GM13976 (cell line): ENCODE data around the gene CDIPT.

ENCODE experiments used
- DNase-seq: peaks from one replicate; pipeline ENCODE4 v3.0.0; 2012; ENCODE audit warnings: low spot score
- in situ Hi-C: fragments of 300-500 bp; cut with MboI; formaldehyde crosslinking; loops from one replicate; pipeline ENCODE4 v1.12.0; 2022; ENCODE audit warnings: low sequenced_read_pairs, mixed read lengths, inconsistent platforms; ENCODE audit not compliant: unreplicated experiment
- TF ChIP-seq, protein P1 (sequence below): IDR thresholded peaks from 2 replicates; pipeline ENCODE4 v1.5.1; 2012; ENCODE audit warnings: borderline replicate concordance, mild to moderate bottlenecking; ENCODE audit not compliant: insufficient read depth; ENCODE audit errors: extremely low read depth, missing control alignments, control extremely low read depth

CDIPT gene

DNA sequence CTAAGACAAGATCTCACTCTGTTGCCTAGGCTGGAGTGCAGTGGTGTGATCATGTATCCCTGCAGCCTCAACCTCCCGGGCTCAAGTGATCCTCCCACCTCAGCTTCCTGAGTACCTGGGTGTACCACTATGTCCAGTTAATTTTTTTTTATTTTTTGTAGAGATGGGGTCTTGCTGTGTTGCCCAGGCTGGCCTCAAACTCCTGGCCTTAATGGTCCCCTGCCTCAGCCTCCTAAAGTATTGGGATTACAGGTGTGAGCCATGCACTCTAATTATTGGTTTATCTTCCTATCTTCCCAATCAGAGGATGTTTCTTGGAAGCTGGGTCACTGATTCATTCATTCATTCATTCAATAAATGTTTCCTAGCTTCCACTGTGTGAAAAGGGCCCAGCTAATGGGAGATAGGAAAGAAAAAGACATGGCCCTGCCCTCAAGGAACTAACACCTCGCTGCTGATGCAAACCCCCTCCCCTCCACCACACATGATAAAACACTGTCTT, 45.7 kb upstream of the CDIPT start:
- DNase-seq = no peak
- TF ChIP-seq, protein P1, sequence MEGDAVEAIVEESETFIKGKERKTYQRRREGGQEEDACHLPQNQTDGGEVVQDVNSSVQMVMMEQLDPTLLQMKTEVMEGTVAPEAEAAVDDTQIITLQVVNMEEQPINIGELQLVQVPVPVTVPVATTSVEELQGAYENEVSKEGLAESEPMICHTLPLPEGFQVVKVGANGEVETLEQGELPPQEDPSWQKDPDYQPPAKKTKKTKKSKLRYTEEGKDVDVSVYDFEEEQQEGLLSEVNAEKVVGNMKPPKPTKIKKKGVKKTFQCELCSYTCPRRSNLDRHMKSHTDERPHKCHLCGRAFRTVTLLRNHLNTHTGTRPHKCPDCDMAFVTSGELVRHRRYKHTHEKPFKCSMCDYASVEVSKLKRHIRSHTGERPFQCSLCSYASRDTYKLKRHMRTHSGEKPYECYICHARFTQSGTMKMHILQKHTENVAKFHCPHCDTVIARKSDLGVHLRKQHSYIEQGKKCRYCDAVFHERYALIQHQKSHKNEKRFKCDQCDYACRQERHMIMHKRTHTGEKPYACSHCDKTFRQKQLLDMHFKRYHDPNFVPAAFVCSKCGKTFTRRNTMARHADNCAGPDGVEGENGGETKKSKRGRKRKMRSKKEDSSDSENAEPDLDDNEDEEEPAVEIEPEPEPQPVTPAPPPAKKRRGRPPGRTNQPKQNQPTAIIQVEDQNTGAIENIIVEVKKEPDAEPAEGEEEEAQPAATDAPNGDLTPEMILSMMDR = no peak
- in situ Hi-C loops = no loop called here

DNA sequence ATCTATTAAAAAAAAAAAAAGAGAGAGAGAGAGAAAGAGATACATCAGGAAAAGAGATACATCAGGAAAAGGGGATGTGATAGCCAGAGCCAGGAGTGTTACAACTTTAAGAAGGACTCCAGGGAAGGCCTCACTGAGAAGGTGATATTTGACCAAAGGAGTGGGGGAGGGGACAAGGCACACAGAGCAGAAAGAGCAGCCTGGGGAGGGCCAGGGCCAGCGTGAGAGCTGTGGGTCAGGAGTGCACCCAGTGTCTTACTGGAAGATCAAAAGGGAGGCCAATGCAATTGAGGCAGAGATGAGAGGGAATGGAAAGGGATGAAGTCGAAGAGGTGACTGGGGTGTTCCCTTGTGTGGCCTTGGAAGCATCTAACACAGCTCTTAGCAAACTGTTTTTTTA, 44.9 kb upstream of the CDIPT start:
- DNase-seq = no peak
- TF ChIP-seq, protein P1 = no peak
- in situ Hi-C loops = no loop called here

DNA sequence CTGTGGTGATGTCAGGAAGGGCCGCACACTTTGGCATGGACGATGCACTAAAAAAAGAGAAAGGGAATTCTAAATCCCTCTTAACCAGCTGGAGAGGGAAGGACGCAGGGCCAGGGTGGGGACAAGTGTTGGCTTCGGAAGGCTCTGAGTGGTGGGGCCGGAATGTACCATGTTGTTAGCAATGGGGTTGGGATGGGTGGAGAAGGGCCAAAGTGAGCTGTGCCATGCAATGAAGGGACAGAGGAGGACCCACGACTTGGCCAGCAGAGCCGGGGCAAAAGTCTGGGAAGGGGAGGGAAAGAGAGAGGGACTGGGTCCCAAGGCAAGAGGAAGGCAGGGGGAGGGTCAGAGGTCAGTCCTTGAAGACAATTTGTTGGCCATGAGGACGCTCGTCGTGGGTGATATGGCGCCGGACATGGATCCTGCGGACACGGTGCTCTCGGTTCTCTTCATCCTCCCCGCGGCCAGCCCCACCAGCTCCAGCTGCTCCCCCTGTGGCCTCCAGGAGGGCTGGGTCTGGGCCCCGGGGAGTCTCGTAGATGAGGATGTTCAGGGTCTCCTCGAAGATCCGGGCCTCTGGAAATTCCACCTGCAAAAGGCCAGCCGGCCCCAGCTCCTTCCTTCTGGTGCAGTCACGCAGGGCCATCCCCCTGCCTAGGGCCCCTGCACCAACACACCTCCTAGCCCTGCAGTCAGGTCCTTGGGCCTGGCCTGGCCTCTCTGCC, 43.7 kb upstream of the CDIPT start:
- TF ChIP-seq, protein P1 = no peak
- no peak for DNase-seq
- in situ Hi-C loops = no loop called here

DNA sequence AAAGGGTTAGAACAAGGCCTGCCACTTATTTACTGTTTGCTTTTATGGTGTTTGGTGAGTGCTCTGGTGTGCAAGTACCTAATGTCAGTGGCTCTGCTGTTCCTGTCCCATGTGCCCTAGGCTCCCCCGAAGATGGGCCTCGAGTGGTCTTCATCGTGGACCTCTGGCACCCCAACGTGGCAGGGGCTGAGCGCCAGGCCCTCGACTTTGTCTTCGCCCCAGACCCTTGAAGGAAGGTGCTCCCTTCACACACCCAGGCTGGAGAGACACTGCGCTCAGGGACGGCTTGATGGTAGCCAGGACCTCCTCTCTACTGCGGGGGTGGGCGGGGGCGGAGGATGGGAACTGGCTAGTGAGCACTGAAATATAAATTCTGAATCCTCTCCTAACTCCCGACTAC, 42.6 kb upstream of the CDIPT start:
- in situ Hi-C loops = no loop called here

DNA sequence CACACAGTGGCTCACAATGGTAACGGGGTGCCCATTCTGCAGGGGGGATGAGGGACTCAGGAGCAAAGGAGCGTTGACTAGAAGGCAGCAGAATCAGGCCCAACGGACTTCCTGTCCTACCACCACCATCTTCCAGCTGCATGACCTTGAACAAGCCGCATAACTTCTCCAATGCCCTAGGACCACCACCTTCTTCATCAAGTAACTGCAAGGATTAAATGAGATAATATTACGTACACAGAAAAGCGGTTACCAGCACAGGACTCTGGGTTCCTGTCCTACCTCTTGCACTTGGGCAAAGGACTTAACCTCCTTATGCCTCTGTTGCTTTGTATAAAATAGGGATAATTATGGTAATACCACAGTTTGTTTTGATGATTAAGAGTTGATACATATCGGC, 41.9 kb upstream of the CDIPT start:
- DNase-seq = no peak
- in situ Hi-C loops = no loop called here
- TF ChIP-seq, protein P1 = no peak

More for the DNA sequence above, 42.6 kb upstream of the CDIPT start:
- TF ChIP-seq, protein P1 = no peak
- no peak for DNase-seq

DNA sequence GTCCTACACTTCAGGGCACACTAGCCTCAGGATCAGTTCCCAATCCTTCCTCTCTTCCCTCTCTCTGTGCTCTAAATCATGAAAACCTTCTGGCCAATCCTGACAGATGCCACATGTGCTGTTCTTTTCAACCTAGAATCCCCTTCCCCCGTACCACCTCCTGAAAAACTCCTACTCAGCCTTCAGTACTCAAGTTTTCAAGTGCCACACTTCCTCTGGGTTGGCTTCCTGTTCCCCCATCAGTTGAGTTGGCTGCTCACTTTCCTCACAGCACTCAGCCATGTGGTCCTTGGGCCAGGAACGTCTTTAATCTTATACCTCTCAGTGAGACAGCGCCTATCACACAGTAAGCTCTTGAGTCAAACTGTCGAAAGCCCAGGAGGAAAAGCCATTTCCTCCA, 40.6 kb upstream of the CDIPT start:
- in situ Hi-C loops = no loop called here
- TF ChIP-seq, protein P1 = no peak
- no peak for DNase-seq
